ENCODE results near the gene MUC4.
"Not testable (repeated sequence)": the region's sequence is repeated elsewhere in the genome, so short reads cannot be mapped to it uniquely, and the experiment has no call there.

DNA sequence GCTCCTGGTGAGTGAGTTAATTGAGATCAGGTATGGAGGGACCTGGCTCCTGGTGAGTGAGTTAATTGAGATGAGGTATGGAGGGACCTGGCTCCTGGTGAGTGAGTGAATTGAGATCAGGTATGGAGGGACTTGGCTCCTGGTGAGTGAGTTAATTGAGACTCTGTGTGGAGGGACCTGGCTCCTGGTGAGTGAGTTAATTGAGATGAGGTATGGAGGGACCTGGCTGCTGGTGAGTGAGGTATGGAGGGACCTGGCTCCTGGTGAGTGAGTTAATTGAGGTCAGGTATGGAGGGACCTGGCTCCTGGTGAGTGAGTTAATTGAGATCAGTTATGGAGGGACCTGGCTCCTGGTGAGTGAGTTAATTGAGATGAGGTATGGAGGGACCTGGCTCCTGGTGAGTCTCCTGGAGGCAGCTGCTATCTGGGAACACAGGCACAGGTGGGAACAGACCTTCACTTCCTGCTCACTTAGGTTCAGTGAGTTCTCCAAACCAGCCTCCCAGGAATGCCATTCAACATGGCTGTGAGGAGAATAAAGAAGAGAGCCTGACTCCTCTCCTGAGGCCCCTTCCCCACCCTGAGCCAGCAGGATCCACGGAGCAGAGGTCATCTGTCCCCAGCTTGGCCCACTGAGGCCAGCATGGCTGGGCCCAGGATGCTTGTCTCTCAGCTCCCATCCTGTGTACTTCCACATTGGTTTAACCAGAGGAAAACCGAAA lies 100.5 kb downstream of the MUC4 start:
- not testable (repeated sequence) for TF ChIP-seq CTCF (conservative IDR thresholded peaks at IDR 0.05); ZFX (IDR thresholded peaks at IDR 0.05)
